ENCODE measurements around the gene PLXNA4. TPM values are rescaled to one million over a fixed set of nuclear protein-coding genes. Genes with fewer than 3 reads are reported as not detected.
A peak's percentile ranks its signal among the peaks of the same experiment; 100 is the strongest.
"Not testable (repeated sequence)": the region's sequence is repeated elsewhere in the genome, so short reads cannot be mapped to it uniquely, and the experiment has no call there.

Gene PLXNA4
- total RNA-seq, 2 experiments from 2014 or later = 1.2 to 1.4 TPM

DNA sequence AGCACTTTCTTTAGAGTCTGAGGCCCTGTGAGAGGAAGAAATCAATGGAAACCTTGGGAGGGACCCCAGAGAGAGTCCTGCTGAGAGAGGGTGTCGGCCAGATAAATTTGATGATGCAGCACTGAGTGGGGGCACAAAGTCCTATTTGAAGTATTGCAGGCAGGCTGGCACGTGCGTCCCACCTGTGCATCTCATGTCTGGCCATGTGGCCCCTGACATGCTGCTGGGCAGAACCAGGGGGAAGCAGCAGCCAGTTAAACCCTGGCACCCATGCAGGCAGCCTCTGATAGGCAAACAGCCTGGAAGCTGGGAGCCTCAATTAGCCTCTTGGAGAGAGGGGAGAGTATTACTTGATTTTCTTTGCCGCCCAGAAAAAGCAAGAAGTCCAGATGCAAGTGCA is 180.9 kb downstream of the PLXNA4 start:
- Mint-ChIP-seq H3K9me3 (no peaks in the 10 kb centered on the region), H3K27me3 (peaks cover 11% of the 10 kb centered on the region), H3K4me1 (peaks cover 12% of the 10 kb centered on the region), H3K4me3 (no peak overlapping the region), H3K36me3 (ENCODE audit: low read depth) (no peaks in the 10 kb centered on the region), H3K27ac (no peak overlapping the region)
- ChIA-PET POLR2A (interaction anchor here (1.1 kb wide), 1 partner anchor 185 kb away, joined by 5 read pairs; no protein-coding TSS in a partner anchor), CTCF (interaction anchor here (1.0 to 7.2 kb wide), 3 partner anchors 36 to 184 kb away, joined by 4 to 162 read pairs (median 17); partner anchors contain the start of gene PLXNA4)
- no peak for DNase-seq

GRCh38 chr7:132394283-132395198 is 181.7 kb downstream of the PLXNA4 start:
- Mint-ChIP-seq H3K27ac (no peak overlapping the region), H3K4me3 (no peak overlapping the region), H3K27me3 (peaks cover 13% of the 10 kb centered on the region), H3K9me3 (no peaks in the 10 kb centered on the region), H3K4me1 (peaks cover 12% of the 10 kb centered on the region), H3K36me3 (ENCODE audit: low read depth) (no peaks in the 10 kb centered on the region)
- CTCF ChIA-PET = interaction anchor here (0.7 to 7.2 kb wide), 8 partner anchors 8 to 238 kb away, joined by 3 to 162 read pairs (median 4); partner anchors contain the start of gene PLXNA4
- peak; percentile 38 for DNase-seq
- POLR2A ChIA-PET = interaction anchor here (0.9 to 1.1 kb wide), 2 partner anchors 80 to 186 kb away, joined by 3 to 5 read pairs; no protein-coding TSS in a partner anchor

GRCh38 chr7:132393789-132394261 is 182.4 kb downstream of the PLXNA4 start:
- no peaks in the 10 kb centered on the region for H3K9me3 Mint-ChIP-seq
- H3K36me3 Mint-ChIP-seq (ENCODE audit: low read depth) = no peaks in the 10 kb centered on the region
- no peak overlapping the region for H3K27ac Mint-ChIP-seq
- ChIA-PET POLR2A (interaction anchor here (0.9 kb wide), 1 partner anchor 80 kb away, joined by 3 read pairs; no protein-coding TSS in a partner anchor), CTCF (interaction anchor here (0.7 to 7.2 kb wide), 6 partner anchors 8 to 239 kb away, joined by 3 to 162 read pairs (median 4); partner anchors contain the start of gene PLXNA4)
- peaks cover 16% of the 10 kb centered on the region for H3K27me3 Mint-ChIP-seq
- no peak for DNase-seq
- H3K4me3 Mint-ChIP-seq = no peak overlapping the region
- H3K4me1 Mint-ChIP-seq = peaks cover 12% of the 10 kb centered on the region

- CTCF ChIA-PET = interaction anchor here (7.2 kb wide), 1 partner anchor 187 kb away, joined by 162 read pairs; the partner anchor contains the start of gene PLXNA4
- H3K4me3 Mint-ChIP-seq = no peak overlapping the region
- no peak for DNase-seq
These were observed 183.6 kb downstream of the PLXNA4 start for GRCh38 chr7:132392713-132393112.

GRCh38 chr7:132390705-132391104 is 185.6 kb downstream of the PLXNA4 start:
- Mint-ChIP-seq H3K27me3 (peaks cover 21% of the 10 kb centered on the region), H3K9me3 (no peaks in the 10 kb centered on the region), H3K4me1 (peaks cover 12% of the 10 kb centered on the region), H3K27ac (no peak overlapping the region), H3K4me3 (no peak overlapping the region), H3K36me3 (ENCODE audit: low read depth) (no peaks in the 10 kb centered on the region)
- ChIA-PET CTCF (interaction anchor here (0.7 kb wide), 1 partner anchor 190 kb away, joined by 3 read pairs; no protein-coding TSS in a partner anchor), POLR2A (no interaction called here)
- DNase-seq = no peak

More at GRCh38 chr7:132392713-132393112, 183.6 kb downstream of the PLXNA4 start:
- H3K27ac Mint-ChIP-seq = no peak overlapping the region
- POLR2A ChIA-PET = no interaction called here
- H3K9me3 Mint-ChIP-seq = no peaks in the 10 kb centered on the region
- peaks cover 12% of the 10 kb centered on the region for H3K4me1 Mint-ChIP-seq
- H3K27me3 Mint-ChIP-seq = peaks cover 18% of the 10 kb centered on the region
- H3K36me3 Mint-ChIP-seq (ENCODE audit: low read depth) = no peaks in the 10 kb centered on the region

DNA sequence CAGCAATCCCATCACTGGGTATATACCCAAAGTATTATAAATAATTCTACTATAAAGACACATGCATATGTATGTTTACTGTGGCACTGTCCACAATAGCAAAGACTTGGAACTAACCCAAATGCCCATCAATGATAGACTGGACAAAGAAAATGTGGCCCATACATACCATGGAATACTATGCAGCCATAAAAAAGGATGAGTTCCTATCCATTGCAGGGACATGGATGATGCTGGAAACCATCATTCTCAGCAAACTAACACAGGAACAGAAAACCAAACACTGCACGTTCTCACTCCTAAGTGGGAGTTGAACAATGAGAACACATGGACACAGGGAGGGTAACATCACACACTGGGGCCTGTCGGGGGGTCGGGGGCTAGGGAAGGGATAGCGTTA is 186.2 kb downstream of the PLXNA4 start:
- DNase-seq; H3K4me3 Mint-ChIP-seq; POLR2A ChIA-PET; CTCF ChIA-PET; H3K36me3 Mint-ChIP-seq (ENCODE audit: low read depth); H3K9me3 Mint-ChIP-seq; H3K27ac Mint-ChIP-seq; H3K4me1 Mint-ChIP-seq: not testable (repeated sequence)
- peaks cover 19% of the 10 kb centered on the region for H3K27me3 Mint-ChIP-seq

GRCh38 chr7:132388688-132389087 is 187.6 kb downstream of the PLXNA4 start:
- ChIA-PET CTCF (interaction anchor here (1.0 kb wide), 1 partner anchor 192 kb away, joined by 4 read pairs; no protein-coding TSS in a partner anchor), POLR2A (no interaction called here)
- Mint-ChIP-seq H3K4me1 (no peaks in the 10 kb centered on the region), H3K9me3 (no peaks in the 10 kb centered on the region), H3K36me3 (ENCODE audit: low read depth) (no peaks in the 10 kb centered on the region), H3K4me3 (no peak overlapping the region), H3K27me3 (peaks cover 25% of the 10 kb centered on the region), H3K27ac (no peak overlapping the region)
- no peak for DNase-seq

- peaks cover 31% of the 10 kb centered on the region for H3K27me3 Mint-ChIP-seq
- no peaks in the 10 kb centered on the region for H3K9me3 Mint-ChIP-seq
- H3K36me3 Mint-ChIP-seq (ENCODE audit: low read depth) = no peaks in the 10 kb centered on the region
- no peak overlapping the region for H3K4me3 Mint-ChIP-seq
- CTCF ChIA-PET = no interaction called here
- no peaks in the 10 kb centered on the region for H3K4me1 Mint-ChIP-seq
- DNase-seq = no peak
- H3K27ac Mint-ChIP-seq = no peak overlapping the region
- POLR2A ChIA-PET = no interaction called here
These were observed 188.7 kb downstream of the PLXNA4 start for GRCh38 chr7:132387596-132387995.

- Mint-ChIP-seq H3K9me3 (no peaks in the 10 kb centered on the region), H3K4me3 (no peak overlapping the region), H3K4me1 (no peaks in the 10 kb centered on the region), H3K36me3 (ENCODE audit: low read depth) (no peaks in the 10 kb centered on the region), H3K27ac (no peak overlapping the region), H3K27me3 (peaks cover 37% of the 10 kb centered on the region)
- POLR2A ChIA-PET = interaction anchor here (1.0 to 1.4 kb wide), 2 partner anchors 11 to 45 kb away, joined by 3 read pairs; no protein-coding TSS in a partner anchor
- CTCF ChIA-PET = interaction anchor here (1.3 kb wide), 1 partner anchor 195 kb away, joined by 5 read pairs; no protein-coding TSS in a partner anchor
- DNase-seq = no peak
These were observed 190.0 kb downstream of the PLXNA4 start for GRCh38 chr7:132386201-132386681.

- H3K4me3 Mint-ChIP-seq = no peak overlapping the region
- no peaks in the 10 kb centered on the region for H3K4me1 Mint-ChIP-seq
- DNase-seq = no peak
- no peaks in the 10 kb centered on the region for H3K36me3 Mint-ChIP-seq (ENCODE audit: low read depth)
- CTCF ChIA-PET = no interaction called here
- POLR2A ChIA-PET = no interaction called here
- no peaks in the 10 kb centered on the region for H3K9me3 Mint-ChIP-seq
- peaks cover 36% of the 10 kb centered on the region for H3K27me3 Mint-ChIP-seq
- H3K27ac Mint-ChIP-seq = no peak overlapping the region
These were observed 192.3 kb downstream of the PLXNA4 start for GRCh38 chr7:132383962-132384361.

GRCh38 chr7:132381742-132382472 is 194.4 kb downstream of the PLXNA4 start:
- Mint-ChIP-seq H3K36me3 (ENCODE audit: low read depth) (no peaks in the 10 kb centered on the region), H3K27me3 (peaks cover 38% of the 10 kb centered on the region), H3K4me3 (no peak overlapping the region), H3K4me1 (no peaks in the 10 kb centered on the region), H3K27ac (no peak overlapping the region), H3K9me3 (no peaks in the 10 kb centered on the region)
- POLR2A ChIA-PET = no interaction called here
- CTCF ChIA-PET = no interaction called here
- DNase-seq = no peak

GRCh38 chr7:132380059-132380458 is 196.2 kb downstream of the PLXNA4 start:
- H3K4me1 Mint-ChIP-seq = no peaks in the 10 kb centered on the region
- peaks cover 41% of the 10 kb centered on the region for H3K27me3 Mint-ChIP-seq
- no peak overlapping the region for H3K4me3 Mint-ChIP-seq
- ChIA-PET CTCF (no interaction called here), POLR2A (no interaction called here)
- no peak overlapping the region for H3K27ac Mint-ChIP-seq
- no peak for DNase-seq
- H3K36me3 Mint-ChIP-seq (ENCODE audit: low read depth) = no peaks in the 10 kb centered on the region
- no peaks in the 10 kb centered on the region for H3K9me3 Mint-ChIP-seq

DNA sequence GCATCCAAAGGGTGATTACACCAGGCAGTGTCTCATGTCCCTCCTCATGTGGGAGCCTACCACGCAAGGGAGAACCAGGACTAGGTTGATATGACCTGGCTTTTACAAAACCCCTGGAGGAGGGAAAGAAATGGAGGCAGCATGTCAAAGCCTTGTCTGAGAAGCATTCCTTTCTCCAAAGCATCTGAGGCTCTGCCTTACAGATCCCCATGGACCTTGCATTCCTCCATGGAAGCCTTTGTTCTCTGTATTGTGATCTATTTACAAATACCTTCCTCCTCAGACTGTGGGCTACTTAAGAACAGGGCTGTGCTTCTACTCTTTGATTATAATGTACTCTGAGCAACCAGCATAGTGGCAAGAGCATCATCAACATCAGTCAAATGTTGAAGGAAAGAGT is 197.0 kb downstream of the PLXNA4 start:
- Mint-ChIP-seq H3K9me3 (no peaks in the 10 kb centered on the region), H3K27me3 (peaks cover 37% of the 10 kb centered on the region), H3K4me3 (no peak overlapping the region), H3K27ac (no peak overlapping the region), H3K4me1 (no peaks in the 10 kb centered on the region), H3K36me3 (ENCODE audit: low read depth) (no peaks in the 10 kb centered on the region)
- ChIA-PET CTCF (no interaction called here), POLR2A (no interaction called here)
- no peak for DNase-seq
